K562 (cell line): ENCODE measurements around the gene LTB4R2. TPM values are rescaled to one million over a fixed set of nuclear protein-coding genes. Genes with fewer than 3 reads are reported as not detected.

Experiments used
- CAMTA2 ChIP-seq: fragments of 250-450 bp; sonication (Bioruptor Pico); conservative IDR thresholded peaks from 2 replicates; pipeline ENCODE4 v1.5.1; 2022
- CBFB ChIP-seq: sonication (generic); formaldehyde crosslinking; IDR thresholded peaks from 2 replicates; pipeline ENCODE4 v1.4.0; 2020; ENCODE audit warnings: mild to moderate bottlenecking, missing genetic modification reagents
- EGR1 ChIP-seq: fragments of 450-650 bp; conservative IDR thresholded peaks from 2 replicates; pipeline ENCODE4 v1.6.1; 2017; ENCODE audit warnings: mild to moderate bottlenecking
- ETS2 ChIP-seq: IDR thresholded peaks from 2 replicates; pipeline ENCODE4 v1.6.1; 2016; ENCODE audit warnings: borderline replicate concordance, missing genetic modification characterization, mild to moderate bottlenecking, moderate library complexity, missing compliant biosample characterization; ENCODE audit not compliant: poor library complexity, severe bottlenecking
- FOXJ2 ChIP-seq: fragments of 200-800 bp; sonication (Bioruptor generic); IDR thresholded peaks from 2 replicates; pipeline ENCODE4 v1.6.1; 2016; ENCODE audit warnings: missing genetic modification characterization, missing compliant biosample characterization
- HDAC1 ChIP-seq, 2 experiments: fragments of 450-650 bp; IDR thresholded peaks; 2 replicates each; pipeline ENCODE4 v1.6.1; 2016 to 2017; ENCODE audit warnings: inconsistent platforms in 1 of 2, mild to moderate bottlenecking in 1 of 2, moderate library complexity in 1 of 2
- KDM5B ChIP-seq: fragments of 200-600 bp; sonication (generic); IDR thresholded peaks from 2 replicates; pipeline ENCODE4 v1.6.1; 2012; ENCODE audit warnings: low read depth, mild to moderate bottlenecking, moderate library complexity, low read length, control low read depth, inconsistent platforms; ENCODE audit not compliant: insufficient replicate concordance
- MXI1 ChIP-seq: IDR thresholded peaks from 2 replicates; pipeline ENCODE4 v1.6.1; 2011; ENCODE audit warnings: low read depth, mild to moderate bottlenecking, improper control_type of control experiment, low read length
- MYC ChIP-seq, 2 experiments: fragments of 250-450 bp in 1 of 2; sonication (Bioruptor Pico) in 1 of 2; IDR thresholded peaks; 2 replicates each; pipeline versions ENCODE4 v1.5.1 to v1.6.1; 2012 to 2021; ENCODE audit warnings: low read depth in 2 of 2, borderline replicate concordance in 1 of 2, improper control_type of control experiment in 1 of 2, low read length in 1 of 2, mild to moderate bottlenecking in 1 of 2, moderate library complexity in 1 of 2
- NCOR1 ChIP-seq: fragments of 450-650 bp; IDR thresholded peaks from 2 replicates; pipeline ENCODE4 v1.6.1; 2016; ENCODE audit warnings: mild to moderate bottlenecking, moderate library complexity
- PTTG1 ChIP-seq: fragments of 450-650 bp; IDR thresholded peaks from 2 replicates; pipeline ENCODE4 v1.6.1; 2016; ENCODE audit warnings: low read depth, mild to moderate bottlenecking, missing genetic modification characterization, missing compliant biosample characterization
- SIN3A ChIP-seq, 2 experiments: fragments of 150-350 bp in 1 of 2; IDR thresholded peaks; 2 replicates each; pipeline ENCODE4 v1.6.1; 2011 to 2016; ENCODE audit warnings: borderline replicate concordance in 2 of 2, low read depth in 2 of 2, low read length in 2 of 2, mild to moderate bottlenecking in 2 of 2, moderate library complexity in 2 of 2; ENCODE audit not compliant: control insufficient read depth in 1 of 2
- SRSF3 ChIP-seq: fragments of 200-400 bp; formaldehyde crosslinking; IDR thresholded peaks from 2 replicates; pipeline ENCODE4 v1.6.1; 2016; ENCODE audit warnings: mild to moderate bottlenecking, low read length, moderate library complexity; ENCODE audit not compliant: insufficient read depth
- TEAD2 ChIP-seq: fragments of 450-650 bp; IDR thresholded peaks from 2 replicates; pipeline ENCODE4 v1.6.1; 2016; ENCODE audit warnings: missing genetic modification characterization, control low read depth, missing compliant biosample characterization
- TFAM ChIP-seq: fragments of 250-450 bp; sonication (Bioruptor Pico); conservative IDR thresholded peaks from 2 replicates; pipeline ENCODE4 v1.5.0; 2021; ENCODE audit warnings: mild to moderate bottlenecking, moderate library complexity
- XRCC3 ChIP-seq: fragments of 450-650 bp; IDR thresholded peaks from 2 replicates; pipeline ENCODE4 v1.6.1; 2017; ENCODE audit warnings: mild to moderate bottlenecking, moderate library complexity
- ZNF282 ChIP-seq: sonication (generic); formaldehyde crosslinking; IDR thresholded peaks from 2 replicates; pipeline ENCODE4 v1.8.1; 2023; ENCODE audit warnings: missing genetic modification reagents
- polyA plus RNA-seq, 8 experiments: library from polyadenylated mRNA; depleted of rRNA in 4 of 8; stranded (reverse) in 5 of 8; unstranded in 3 of 8; fragments of >200 nt; fragmentation: Nextera tagmentation in 2 of 8; fragmentation: Illumina TruSeq in 1 of 8; extraction: Ambion mirVana in 2 of 8; extraction: Trizol in 1 of 8; gene quantifications; 2 replicates each; pipeline versions ENCODE4 v1.2.1 to v1.2.3, GENCODE V29; 2011 to 2014; ENCODE audit warnings: inconsistent platforms in 1 of 8, missing spikeins in 1 of 8
- total RNA-seq, 7 experiments: library from RNA; depleted of rRNA in 6 of 7; stranded (reverse); fragments of >200 nt in 6 of 7; fragmentation: Illumina TruSeq in 2 of 7; extraction: Trizol in 2 of 7; gene quantifications; 2 replicates each; pipeline versions ENCODE4 v1.2.1 to v1.2.3, GENCODE V29; 2011 to 2021; ENCODE audit warnings: low replicate concordance in 1 of 7
- TF ChIP-seq, protein P1 (sequence below): fragments of 250-450 bp; sonication (Bioruptor Pico); IDR thresholded peaks from 2 replicates; pipeline ENCODE4 v1.4.0; 2020
- TF ChIP-seq, protein P2 (sequence below): fragments of 450-650 bp; formaldehyde crosslinking; IDR thresholded peaks from 2 replicates; pipeline ENCODE4 v1.4.0; 2022; ENCODE audit warnings: missing genetic modification characterization
- TF ChIP-seq, protein P3 (sequence below), 2 experiments: IDR thresholded peaks; 2 replicates each; pipeline ENCODE4 v1.6.1; 2011; ENCODE audit warnings: borderline replicate concordance in 1 of 2, control low read depth in 1 of 2, low read depth in 1 of 2, low read length in 1 of 2, mild to moderate bottlenecking in 1 of 2, mixed read lengths in 1 of 2, moderate library complexity in 1 of 2; ENCODE audit not compliant: insufficient read depth in 1 of 2, insufficient read length in 1 of 2, poor library complexity in 1 of 2, severe bottlenecking in 1 of 2; ENCODE audit errors: extremely low read depth in 1 of 2
- TF ChIP-seq, protein P4 (sequence below): fragments of 450-650 bp; formaldehyde crosslinking; conservative IDR thresholded peaks from 2 replicates; pipeline ENCODE4 v1.4.0; 2022; ENCODE audit warnings: mild to moderate bottlenecking, missing genetic modification characterization

LTB4R2 gene
- total and polyA plus RNA-seq, 9 of the 15 experiments (the other 6 are each of a cell fraction or from before 2014, with no cell fraction given), result 0.03 to 11.6 (median 2.8) TPM; not detected in 1

DNA sequence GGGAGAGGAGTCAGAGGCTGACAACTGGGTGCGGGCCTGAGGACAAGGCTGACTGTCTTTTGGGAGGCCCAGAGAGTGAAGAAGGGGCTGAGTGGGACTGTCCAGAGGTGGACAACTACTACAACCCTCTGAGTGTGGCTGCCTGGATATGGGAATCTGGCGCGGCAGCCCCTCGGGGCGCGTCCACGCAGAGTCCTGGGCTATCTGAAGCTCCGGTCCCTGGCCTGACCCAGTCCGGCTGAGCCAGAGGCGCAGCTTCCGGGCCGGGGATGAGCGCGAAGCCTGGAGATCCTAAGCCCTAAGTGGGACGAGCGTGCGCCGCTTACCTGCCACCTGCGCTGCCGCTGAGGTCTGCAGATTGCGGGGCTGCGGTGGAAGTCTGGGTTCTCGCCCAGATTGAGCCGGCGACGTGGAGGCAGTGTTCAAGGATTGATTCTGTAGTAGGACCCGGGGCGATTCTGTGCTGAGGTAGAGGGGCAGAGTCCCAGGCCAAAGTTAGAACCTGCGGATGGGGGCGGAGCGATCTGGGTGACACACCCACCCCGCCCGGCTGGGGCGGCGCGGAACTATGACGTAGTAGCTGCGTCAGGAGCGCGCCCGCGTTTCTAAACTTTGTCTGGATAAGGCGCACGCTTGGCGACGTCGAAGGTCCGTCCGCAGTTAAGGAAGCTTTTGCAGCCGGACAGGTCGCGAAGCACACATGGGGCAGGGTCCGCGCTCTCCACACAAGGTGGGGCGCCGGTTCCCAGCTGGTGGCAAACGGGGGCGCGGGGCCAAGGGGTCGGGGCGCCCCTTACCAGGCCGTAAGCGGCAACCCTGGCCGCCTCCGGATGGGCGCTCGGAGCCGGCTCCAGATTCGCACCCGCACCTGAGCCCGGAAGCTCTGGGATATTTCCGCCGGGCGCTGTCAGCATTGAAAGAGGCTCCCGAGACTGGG is 10.4 kb upstream of the LTB4R2 start, which contains the start of the genes DHRS1 and NOP9 (continued):
- no peak for TF ChIP-seq CAMTA2 (CRISPR knock-in tag)
- TF ChIP-seq, protein P1, sequence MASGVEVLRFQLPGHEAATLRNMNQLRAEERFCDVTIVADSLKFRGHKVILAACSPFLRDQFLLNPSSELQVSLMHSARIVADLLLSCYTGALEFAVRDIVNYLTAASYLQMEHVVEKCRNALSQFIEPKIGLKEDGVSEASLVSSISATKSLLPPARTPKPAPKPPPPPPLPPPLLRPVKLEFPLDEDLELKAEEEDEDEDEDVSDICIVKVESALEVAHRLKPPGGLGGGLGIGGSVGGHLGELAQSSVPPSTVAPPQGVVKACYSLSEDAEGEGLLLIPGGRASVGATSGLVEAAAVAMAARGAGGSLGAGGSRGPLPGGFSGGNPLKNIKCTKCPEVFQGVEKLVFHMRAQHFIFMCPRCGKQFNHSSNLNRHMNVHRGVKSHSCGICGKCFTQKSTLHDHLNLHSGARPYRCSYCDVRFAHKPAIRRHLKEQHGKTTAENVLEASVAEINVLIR (CRISPR knock-in tag), result peak; percentile 98
- TF ChIP-seq EGR1, result peak; percentile 19; the same call in 1 of the 2 replicates
- TF ChIP-seq, protein P2, sequence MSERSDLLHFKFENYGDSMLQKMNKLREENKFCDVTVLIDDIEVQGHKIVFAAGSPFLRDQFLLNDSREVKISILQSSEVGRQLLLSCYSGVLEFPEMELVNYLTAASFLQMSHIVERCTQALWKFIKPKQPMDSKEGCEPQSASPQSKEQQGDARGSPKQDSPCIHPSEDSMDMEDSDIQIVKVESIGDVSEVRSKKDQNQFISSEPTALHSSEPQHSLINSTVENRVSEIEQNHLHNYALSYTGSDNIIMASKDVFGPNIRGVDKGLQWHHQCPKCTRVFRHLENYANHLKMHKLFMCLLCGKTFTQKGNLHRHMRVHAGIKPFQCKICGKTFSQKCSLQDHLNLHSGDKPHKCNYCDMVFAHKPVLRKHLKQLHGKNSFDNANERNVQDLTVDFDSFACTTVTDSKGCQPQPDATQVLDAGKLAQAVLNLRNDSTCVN (CRISPR knock-in tag), result no peak
- TF ChIP-seq TFAM (CRISPR knock-in tag), result no peak
- no peak for TF ChIP-seq ZNF282 (CRISPR knock-in tag)
- TF ChIP-seq XRCC3, result no peak
- peak; percentile 74 for TF ChIP-seq MYC (IDR thresholded peaks at IDR 0.05; ENCODE audit: low read depth, low read length)
- TF ChIP-seq MYC (CRISPR knock-in tag; IDR thresholded peaks at IDR 0.05; ENCODE audit: borderline replicate concordance, low read depth), result no peak
- no peak for TF ChIP-seq CBFB (CRISPR knock-in tag)
- no peak for TF ChIP-seq ETS2
- TF ChIP-seq, protein P3, sequence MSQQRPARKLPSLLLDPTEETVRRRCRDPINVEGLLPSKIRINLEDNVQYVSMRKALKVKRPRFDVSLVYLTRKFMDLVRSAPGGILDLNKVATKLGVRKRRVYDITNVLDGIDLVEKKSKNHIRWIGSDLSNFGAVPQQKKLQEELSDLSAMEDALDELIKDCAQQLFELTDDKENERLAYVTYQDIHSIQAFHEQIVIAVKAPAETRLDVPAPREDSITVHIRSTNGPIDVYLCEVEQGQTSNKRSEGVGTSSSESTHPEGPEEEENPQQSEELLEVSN (IDR thresholded peaks at IDR 0.05; ENCODE audit: borderline replicate concordance in 1 of 2, extremely low read depth in 1 of 2, insufficient read depth in 1 of 2, insufficient read length in 1 of 2, low read depth in 1 of 2, low read length in 1 of 2, poor library complexity in 1 of 2, severe bottlenecking in 1 of 2), result peak; percentile 31 to 50
- TF ChIP-seq PTTG1 (tag), result no peak
- TF ChIP-seq, protein P4, sequence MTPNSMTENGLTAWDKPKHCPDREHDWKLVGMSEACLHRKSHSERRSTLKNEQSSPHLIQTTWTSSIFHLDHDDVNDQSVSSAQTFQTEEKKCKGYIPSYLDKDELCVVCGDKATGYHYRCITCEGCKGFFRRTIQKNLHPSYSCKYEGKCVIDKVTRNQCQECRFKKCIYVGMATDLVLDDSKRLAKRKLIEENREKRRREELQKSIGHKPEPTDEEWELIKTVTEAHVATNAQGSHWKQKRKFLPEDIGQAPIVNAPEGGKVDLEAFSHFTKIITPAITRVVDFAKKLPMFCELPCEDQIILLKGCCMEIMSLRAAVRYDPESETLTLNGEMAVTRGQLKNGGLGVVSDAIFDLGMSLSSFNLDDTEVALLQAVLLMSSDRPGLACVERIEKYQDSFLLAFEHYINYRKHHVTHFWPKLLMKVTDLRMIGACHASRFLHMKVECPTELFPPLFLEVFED, result no peak
- TF ChIP-seq HDAC1 (IDR thresholded peaks at IDR 0.05), result peak in 1 of 2 experiments; percentile 92; a peak in 2 of 4 replicates
- peak; percentile 89 for TF ChIP-seq MXI1
- peak; percentile 37 for TF ChIP-seq KDM5B
- peak; percentile 96 to 97 for TF ChIP-seq SIN3A (IDR thresholded peaks at IDR 0.05; ENCODE audit: borderline replicate concordance in 2 of 2, control insufficient read depth in 1 of 2, low read depth in 2 of 2, low read length in 2 of 2)
- TF ChIP-seq NCOR1, result no peak
- TF ChIP-seq TEAD2 (tag), result no peak
- TF ChIP-seq FOXJ2 (tag), result no peak
- TF ChIP-seq SRSF3, result no peak
